ENCODE data around the gene TUT7. TPM values are rescaled to one million over a fixed set of nuclear protein-coding genes. Genes with fewer than 3 reads are reported as not detected.
A peak's percentile ranks its signal among the peaks of the same experiment; 100 is the strongest.

Gene TUT7
- total RNA-seq, 6 experiments from 2014 or later = 22.5 to 46.7 (median 31.6) TPM

- DNase-seq (no peak), ATAC-seq (peak; percentile 21 to 60 (median 49))
- H3K27me3 ChIP-seq = no peaks in the 10 kb centered on the region
- WGBS (ENCODE audit: insufficient coverage, low coverage, low lambda C conversion rate, missing lambda C conversion rate) = 4% methylated on average over 21 of the region's 24 CpGs
- H3K36me3 ChIP-seq = no peaks in the 10 kb centered on the region
- no peaks in the 10 kb centered on the region for H3K9me3 ChIP-seq
- H3K4me3 ChIP-seq = peak overlapping the region; percentile 90 to 99 (median 95)
- H3K27ac ChIP-seq = peak overlapping the region; percentile 97 to 98 (median 97)
- TF ChIP-seq CTCF (IDR thresholded peaks at IDR 0.05) = peak in 1 of 4 donors; percentile 22
- no peak for TF ChIP-seq POLR2A (IDR thresholded peaks at IDR 0.05)
- intact Hi-C loops (cut with DNase I) = no loop called here
- peaks cover 0 to 22% (median 4%) of the 10 kb centered on the region in 4 donors for H3K4me1 ChIP-seq
Measured at GRCh38 chr9:86354818-86355309, 654 bp upstream of the TUT7 start.

- WGBS (ENCODE audit: insufficient coverage, low coverage, low lambda C conversion rate, missing lambda C conversion rate) = 1% methylated on average over 12 of the region's 14 CpGs
- H3K4me3 ChIP-seq = peak overlapping the region; percentile 90 to 99 (median 95)
- no peaks in the 10 kb centered on the region for H3K27me3 ChIP-seq
- H3K27ac ChIP-seq = peak overlapping the region; percentile 97 to 98 (median 97)
- ATAC-seq (peak; percentile 11 to 37 (median 16)), DNase-seq (no peak)
- H3K36me3 ChIP-seq = no peaks in the 10 kb centered on the region
- no peaks in the 10 kb centered on the region for H3K9me3 ChIP-seq
- H3K4me1 ChIP-seq = peaks cover 0 to 29% (median 4%) of the 10 kb centered on the region in 4 donors
- intact Hi-C loops (cut with DNase I) = no loop called here
- TF ChIP-seq POLR2A (IDR thresholded peaks at IDR 0.05) (no peak), CTCF (IDR thresholded peaks at IDR 0.05) (no peak)
Measured at GRCh38 chr9:86353655-86354010, 577 bp downstream of the TUT7 start.

- no peaks in the 10 kb centered on the region for H3K9me3 ChIP-seq
- TF ChIP-seq POLR2A (IDR thresholded peaks at IDR 0.05) = no peak
- no peak for TF ChIP-seq CTCF (IDR thresholded peaks at IDR 0.05)
- H3K4me1 ChIP-seq = peaks cover 0 to 38% (median 6%) of the 10 kb centered on the region in 4 donors
- H3K36me3 ChIP-seq = no peaks in the 10 kb centered on the region
- H3K27me3 ChIP-seq = no peaks in the 10 kb centered on the region
- intact Hi-C loops (cut with DNase I) = no loop called here
- no peak for DNase-seq
- ATAC-seq = no peak
- WGBS (ENCODE audit: insufficient coverage, low coverage, low lambda C conversion rate, missing lambda C conversion rate) = 10% methylated on average over 5 of the region's 5 CpGs
- peak overlapping the region; percentile 90 to 99 (median 95) for H3K4me3 ChIP-seq
- peak overlapping the region; percentile 97 to 98 (median 97) for H3K27ac ChIP-seq
Measured at GRCh38 chr9:86352440-86353077, 1.7 kb downstream of the TUT7 start.

- H3K36me3 ChIP-seq = no peaks in the 10 kb centered on the region
- H3K4me1 ChIP-seq = peaks cover 0 to 44% (median 9%) of the 10 kb centered on the region in 4 donors
- peak overlapping the region; percentile 90 to 99 (median 95) for H3K4me3 ChIP-seq
- 9% methylated on average over 6 of the region's 6 CpGs for WGBS (ENCODE audit: insufficient coverage, low coverage, low lambda C conversion rate, missing lambda C conversion rate)
- intact Hi-C loops (cut with DNase I) = no loop called here
- DNase-seq (no peak), ATAC-seq (no peak)
- TF ChIP-seq POLR2A (IDR thresholded peaks at IDR 0.05) (no peak), CTCF (IDR thresholded peaks at IDR 0.05) (no peak)
- H3K27me3 ChIP-seq = no peaks in the 10 kb centered on the region
- H3K9me3 ChIP-seq = no peaks in the 10 kb centered on the region
- peak overlapping the region; percentile 97 to 98 (median 97) for H3K27ac ChIP-seq
Measured at GRCh38 chr9:86351880-86352279, 2.3 kb downstream of the TUT7 start.
